ENCODE measurements around the gene TSHZ2.

GRCh38 chr20:53291548-53291947 is 319.4 kb downstream of the TSHZ2 start:
- TF ChIP-seq POLR2AphosphoS5 (IDR thresholded peaks at IDR 0.05) = no peak
- TF ChIP-seq CTCF (IDR thresholded peaks at IDR 0.05) = no peak
- no peak for TF ChIP-seq EP300 (IDR thresholded peaks at IDR 0.05)
- TF ChIP-seq POLR2A (IDR thresholded peaks at IDR 0.05; ENCODE audit: low read depth) = no peak

Measured in esophagus muscularis mucosa (tissue), 4 donors.